SK-N-SH (cell line): Measurements from ENCODE around the gene RAPGEF6. TPM values are rescaled to one million over a fixed set of nuclear protein-coding genes. Genes with fewer than 3 reads are reported as not detected.

Experiments
- CTCF ChIA-PET: fragments of 300-600, 350-600 bp; formaldehyde crosslinking; extraction: SDS; loops from one replicate; lab custom pipeline; 2021; lab: Yijun Ruan, JAX
- POLR2A ChIA-PET: fragments of 350-600 bp; sonication (Branson Sonifier 250); formaldehyde crosslinking; extraction: SDS; loops from one replicate; lab custom pipeline; 2020; ENCODE audit warnings: antibody characterized with exemption, inconsistent platforms; lab: Yijun Ruan, JAX
- DNase-seq: peaks from one replicate; pipeline ENCODE4 v3.0.0; 2012
- H2AFZ ChIP-seq: fragments of 200-600 bp; sonication (generic); 2 replicates; pipeline ENCODE4 v1.8.1; 2016; ENCODE audit warnings: antibody characterized with exemption, mild to moderate bottlenecking, low read depth
- H3F3A ChIP-seq: fragments of 200-600 bp; sonication (generic); replicated peaks from 2 replicates; pipeline ENCODE3; 2016; ENCODE audit warnings: antibody characterized with exemption, mild to moderate bottlenecking; ENCODE audit not compliant: insufficient read depth
- H3K27ac ChIP-seq, 2 experiments: fragments of 200-500 bp in 1 of 2; fragments of 200-600 bp in 1 of 2; sonication (Bioruptor generic) in 1 of 2; sonication (generic), shearing (Covaris generic) in 1 of 2; 2 replicates each; pipeline versions ENCODE4 v1.5.1 to v1.6.1; 2014 to 2016; ENCODE audit warnings: low read depth in 2 of 2, inconsistent platforms in 1 of 2, low read length in 1 of 2, mild to moderate bottlenecking in 1 of 2, mixed read lengths in 1 of 2
- H3K27me3 ChIP-seq: fragments of 200-600 bp; sonication (generic), shearing (Covaris generic); 2 replicates; pipeline ENCODE4 v1.6.1; 2016; ENCODE audit warnings: mixed run types; ENCODE audit not compliant: insufficient read depth
- H3K36me3 ChIP-seq, 2 experiments: fragments of 200-500 bp in 1 of 2; fragments of 200-600 bp in 1 of 2; sonication (Bioruptor generic) in 1 of 2; sonication (generic) in 1 of 2; replicated peaks in 1 of 2; 2 replicates each; pipeline versions ENCODE3 to v1.5.1; 2014 to 2016; ENCODE audit warnings: low read length in 1 of 2, mild to moderate bottlenecking in 1 of 2; ENCODE audit not compliant: insufficient read depth in 2 of 2, control insufficient read depth in 1 of 2
- H3K4me1 ChIP-seq, 2 experiments: fragments of 200-500 bp in 1 of 2; fragments of 200-600 bp in 1 of 2; sonication (Bioruptor generic) in 1 of 2; sonication (generic), shearing (Covaris generic) in 1 of 2; 2 replicates each; pipeline versions ENCODE4 v1.5.1 to v1.6.1; 2014 to 2016; ENCODE audit warnings: low read depth in 1 of 2, low read length in 1 of 2, mixed run types in 1 of 2; ENCODE audit not compliant: insufficient read depth in 2 of 2, control insufficient read depth in 1 of 2
- H3K4me2 ChIP-seq: fragments of 200-600 bp; sonication (generic), shearing (Covaris generic); 2 replicates; pipeline ENCODE4 v1.6.1; 2017; ENCODE audit warnings: mixed run types
- H3K4me3 ChIP-seq, 2 experiments: fragments of 200-500 bp in 1 of 2; fragments of 200-600 bp in 1 of 2; sonication (Bioruptor generic) in 1 of 2; sonication (generic), shearing (Covaris generic) in 1 of 2; 2 replicates each; pipeline versions ENCODE4 v1.5.1 to v1.8.1; 2014 to 2016; ENCODE audit warnings: low read depth in 2 of 2, inconsistent platforms in 1 of 2, low read length in 1 of 2, mild to moderate bottlenecking in 1 of 2, mixed read lengths in 1 of 2, moderate library complexity in 1 of 2
- H3K79me2 ChIP-seq: fragments of 200-600 bp; sonication (generic); 2 replicates; pipeline ENCODE4 v1.8.1; 2017; ENCODE audit warnings: mild to moderate bottlenecking; ENCODE audit not compliant: insufficient read depth
- H3K9ac ChIP-seq: fragments of 200-600 bp; sonication (generic); 2 replicates; pipeline ENCODE4 v1.6.1; 2017; ENCODE audit warnings: mixed run types
- H3K9me2 ChIP-seq: fragments of 200-600 bp; sonication (generic); 2 replicates; pipeline ENCODE4 v1.6.1; 2017; ENCODE audit warnings: mixed run types
- H3K9me3 ChIP-seq: fragments of 200-600 bp; sonication (generic); 2 replicates; pipeline ENCODE4 v1.6.1; 2017; ENCODE audit warnings: mixed run types, mild to moderate bottlenecking, moderate library complexity
- H4K20me1 ChIP-seq: fragments of 200-600 bp; sonication (generic); 2 replicates; pipeline ENCODE4 v1.6.1; 2017; ENCODE audit warnings: mild to moderate bottlenecking, mixed run types; ENCODE audit not compliant: insufficient read depth
- CTCF ChIP-seq: fragments of 200-600 bp; sonication (generic); IDR thresholded peaks from 2 replicates; pipeline ENCODE4 v1.6.1; 2017; ENCODE audit warnings: antibody characterized with exemption, mild to moderate bottlenecking, moderate library complexity
- EP300 ChIP-seq, 2 experiments: IDR thresholded peaks; 2 replicates each; pipeline versions ENCODE4 v1.4.0 to v1.6.1; 2012; ENCODE audit warnings: borderline replicate concordance in 1 of 2, low read depth in 1 of 2, low read length in 1 of 2
- FOSL2 ChIP-seq: IDR thresholded peaks from 2 replicates; pipeline ENCODE4 v1.4.0; 2012; ENCODE audit warnings: low read depth, mild to moderate bottlenecking, moderate library complexity, borderline replicate concordance
- FOXJ3 ChIP-seq: sonication (generic); formaldehyde crosslinking; IDR thresholded peaks from 2 replicates; pipeline ENCODE4 v1.5.1; 2020; ENCODE audit warnings: mild to moderate bottlenecking, missing genetic modification reagents
- FOXM1 ChIP-seq: IDR thresholded peaks from 2 replicates; pipeline ENCODE4 v1.4.0; 2012; ENCODE audit warnings: low read depth, mild to moderate bottlenecking
- IRF3 ChIP-seq: fragments of 150-350 bp; IDR thresholded peaks from 2 replicates; pipeline ENCODE4 v1.6.1; 2016; ENCODE audit warnings: mild to moderate bottlenecking, low read depth, low read length
- JUND ChIP-seq: IDR thresholded peaks from 2 replicates; pipeline ENCODE4 v1.4.0; 2012
- MXI1 ChIP-seq: IDR thresholded peaks from 2 replicates; pipeline ENCODE4 v1.6.1; 2012; ENCODE audit warnings: mild to moderate bottlenecking, low read depth, low read length, improper control_type of control experiment
- NRF1 ChIP-seq: IDR thresholded peaks from 2 replicates; pipeline ENCODE4 v1.6.1; 2012; ENCODE audit warnings: low read depth, mild to moderate bottlenecking, low read length
- PBX3 ChIP-seq: IDR thresholded peaks from 2 replicates; pipeline ENCODE4; 2012
- POLR2AphosphoS5 ChIP-seq: IDR thresholded peaks from 2 replicates; pipeline ENCODE4 v1.6.1; 2012; ENCODE audit warnings: low read depth, low read length
- RCOR1 ChIP-seq: fragments of 150-350 bp; IDR thresholded peaks from 2 replicates; pipeline ENCODE4 v1.6.1; 2017; ENCODE audit warnings: antibody characterized with exemption, low read length
- RXRA ChIP-seq: IDR thresholded peaks from 2 replicates; pipeline ENCODE4 v1.4.0; 2012; ENCODE audit warnings: low read depth, mild to moderate bottlenecking, borderline replicate concordance
- TCF12 ChIP-seq: IDR thresholded peaks from 2 replicates; pipeline ENCODE4 v1.4.0; 2012
- USF1 ChIP-seq: IDR thresholded peaks from 2 replicates; pipeline ENCODE4 v1.4.0; 2012; ENCODE audit warnings: low read depth, borderline replicate concordance
- USF2 ChIP-seq: fragments of 150-350 bp; IDR thresholded peaks from 2 replicates; pipeline ENCODE4 v1.6.1; 2017; ENCODE audit warnings: antibody characterized with exemption, low read length, low read depth, borderline replicate concordance
- ZBTB33 ChIP-seq: IDR thresholded peaks from 2 replicates; pipeline ENCODE4 v1.4.0; 2012; ENCODE audit warnings: low read depth, borderline replicate concordance
- WGBS: methylation state at CpG from one replicate; pipeline ENCODE4 v1.1.6; 2017; ENCODE audit warnings: low lambda C conversion rate; 5-methylcytosine and 5-hydroxymethylcytosine counted together
- polyA plus RNA-seq, 3 experiments: library from polyadenylated mRNA; depleted of rRNA; stranded (reverse); fragments of >200 nt; gene quantifications; 2 replicates each; pipeline ENCODE4 v1.2.3, GENCODE V29; 2012

RAPGEF6 gene
- polyA plus RNA-seq, 1 of the 3 experiments (the other 2 are of a cell fraction) = 2.9 TPM

GRCh38 chr5:131617140-131617822, 17.7 kb downstream of the RAPGEF6 start:
- CTCF ChIA-PET = interaction anchor here (1.1 to 1.7 kb wide), 2 partner anchors 27 to 390 kb away, joined by 4 to 6 read pairs; no protein-coding TSS in a partner anchor
- WGBS = 89% methylated on average over 11 of the region's 11 CpGs

More at GRCh38 chr5:131617140-131617822, 17.7 kb downstream of the RAPGEF6 start:
- no peak overlapping the region for H3K9ac ChIP-seq
- H3F3A ChIP-seq = peaks cover 4% of the 10 kb centered on the region
- no peak for DNase-seq
- H3K4me3 ChIP-seq = no peak overlapping the region
- no peak overlapping the region for H3K4me2 ChIP-seq
- no peaks in the 10 kb centered on the region for H3K27me3 ChIP-seq
- no peak overlapping the region for H3K27ac ChIP-seq
- H3K36me3 ChIP-seq = no peaks in the 10 kb centered on the region
- no peaks in the 10 kb centered on the region for H3K9me2 ChIP-seq
- POLR2A ChIA-PET = no interaction called here
- H2AFZ ChIP-seq = no peak overlapping the region
- H4K20me1 ChIP-seq = no peaks in the 10 kb centered on the region
- TF ChIP-seq CTCF (no peak), USF1 (no peak), FOSL2 (no peak), TCF12 (no peak), PBX3 (no peak), RCOR1 (no peak), ZBTB33 (no peak), USF2 (no peak), NRF1 (no peak), FOXM1 (no peak), POLR2AphosphoS5 (no peak), IRF3 (no peak), MXI1 (no peak), JUND (no peak), EP300 (IDR thresholded peaks at IDR 0.05; ENCODE audit: borderline replicate concordance in 1 of 2, low read depth in 1 of 2, low read length in 1 of 2) (no peak), FOXJ3 (CRISPR knock-in tag) (no peak), RXRA (no peak)
- TF ChIP-seq, all 33 proteins: peak for 0
- H3K9me3 ChIP-seq = no peaks in the 10 kb centered on the region
- peaks cover 98% of the 10 kb centered on the region for H3K79me2 ChIP-seq
- peaks cover 0 to 8% of the 10 kb centered on the region in 2 experiments; a peak in 2 of 4 replicates for H3K4me1 ChIP-seq
